ENCODE measurements around the gene TAF1D.

The TAF1D gene

DNA sequence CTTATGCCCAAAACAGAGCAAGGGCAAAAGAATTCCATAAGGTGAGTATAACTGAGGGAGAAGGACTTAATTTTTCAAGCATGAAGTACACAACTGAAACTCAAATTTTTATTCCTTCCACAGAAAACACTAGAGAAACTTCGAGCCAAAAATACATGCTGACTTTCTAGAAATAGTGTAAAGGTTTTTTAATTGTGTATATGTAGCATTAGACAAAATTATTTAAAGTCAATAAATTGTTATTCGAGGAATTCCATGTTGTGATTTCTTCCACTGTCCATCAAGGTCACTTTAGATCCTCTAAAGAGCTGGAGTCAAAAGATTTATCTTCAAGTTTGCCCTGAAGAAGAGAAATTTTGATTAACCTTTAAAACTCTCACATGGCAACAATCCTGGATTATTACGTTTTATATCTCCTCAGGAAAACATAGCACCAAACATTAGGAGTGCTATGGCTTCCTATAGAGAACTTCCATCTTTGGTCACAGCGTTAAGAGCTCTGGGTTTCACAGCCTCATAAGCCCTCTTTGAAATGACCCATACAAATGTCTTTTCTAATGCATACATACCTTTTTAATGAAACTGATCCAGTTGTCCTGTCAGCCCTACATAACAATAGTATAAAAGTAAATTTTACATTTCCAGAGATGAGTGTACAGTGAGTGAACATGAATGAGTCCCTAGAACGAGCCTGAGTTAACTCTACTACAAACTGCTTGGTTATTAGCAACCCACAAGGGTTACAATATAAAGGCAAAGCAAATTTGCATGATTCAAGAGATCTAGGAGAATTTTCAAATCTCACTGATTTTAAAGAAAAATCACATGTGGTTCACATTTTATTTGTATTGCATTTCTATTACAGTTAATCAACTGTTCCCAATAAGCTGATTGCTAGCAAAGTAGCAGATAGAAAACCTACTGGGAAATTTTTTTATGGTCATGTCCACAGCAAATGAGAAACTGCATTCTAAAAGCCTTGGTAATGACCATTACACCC lies 10.9 kb downstream of the TAF1D start:
- Histone ChIP-seq H3K4me1 (ENCODE audit: insufficient read depth, low read length, severe bottlenecking) (peaks cover 18% of the 10 kb centered on the region), H3K36me3 (ENCODE audit: insufficient read depth, low read length) (peaks cover 100% of the 10 kb centered on the region), H3K79me2 (ENCODE audit: insufficient read depth, low read length) (0 out of 2 replicates have a peak, but pooled peaks cover 7% of the 10 kb centered on the region), H3K9me3 (ENCODE audit: low read length) (no peaks in the 10 kb centered on the region), H3K4me3 (ENCODE audit: low read depth, low read length, poor library complexity, severe bottlenecking) (no peak overlapping the region), H4K20me1 (ENCODE audit: insufficient read depth, low read length) (no peaks in the 10 kb centered on the region), H3K9me2 (ENCODE audit: low read depth, low read length) (no peaks in the 10 kb centered on the region), H2AFZ (ENCODE audit: low read length) (no peak overlapping the region), H3K4me2 (ENCODE audit: low read length) (no peak overlapping the region), H3K9ac (ENCODE audit: low read length) (no peak overlapping the region), H3F3A (ENCODE audit: insufficient read depth, low read length) (peaks cover 36% of the 10 kb centered on the region), H3K27ac (ENCODE audit: low read depth, low read length, poor library complexity, severe bottlenecking) (no peak overlapping the region), H3K27me3 (ENCODE audit: insufficient read depth, low read length) (no peaks in the 10 kb centered on the region)
- no peak for TF ChIP-seq EZH2 (IDR thresholded peaks at IDR 0.05; ENCODE audit: borderline replicate concordance, low read length)
- TF ChIP-seq, protein P1, sequence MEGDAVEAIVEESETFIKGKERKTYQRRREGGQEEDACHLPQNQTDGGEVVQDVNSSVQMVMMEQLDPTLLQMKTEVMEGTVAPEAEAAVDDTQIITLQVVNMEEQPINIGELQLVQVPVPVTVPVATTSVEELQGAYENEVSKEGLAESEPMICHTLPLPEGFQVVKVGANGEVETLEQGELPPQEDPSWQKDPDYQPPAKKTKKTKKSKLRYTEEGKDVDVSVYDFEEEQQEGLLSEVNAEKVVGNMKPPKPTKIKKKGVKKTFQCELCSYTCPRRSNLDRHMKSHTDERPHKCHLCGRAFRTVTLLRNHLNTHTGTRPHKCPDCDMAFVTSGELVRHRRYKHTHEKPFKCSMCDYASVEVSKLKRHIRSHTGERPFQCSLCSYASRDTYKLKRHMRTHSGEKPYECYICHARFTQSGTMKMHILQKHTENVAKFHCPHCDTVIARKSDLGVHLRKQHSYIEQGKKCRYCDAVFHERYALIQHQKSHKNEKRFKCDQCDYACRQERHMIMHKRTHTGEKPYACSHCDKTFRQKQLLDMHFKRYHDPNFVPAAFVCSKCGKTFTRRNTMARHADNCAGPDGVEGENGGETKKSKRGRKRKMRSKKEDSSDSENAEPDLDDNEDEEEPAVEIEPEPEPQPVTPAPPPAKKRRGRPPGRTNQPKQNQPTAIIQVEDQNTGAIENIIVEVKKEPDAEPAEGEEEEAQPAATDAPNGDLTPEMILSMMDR (IDR thresholded peaks at IDR 0.05; ENCODE audit: low read length): no peak

DNA sequence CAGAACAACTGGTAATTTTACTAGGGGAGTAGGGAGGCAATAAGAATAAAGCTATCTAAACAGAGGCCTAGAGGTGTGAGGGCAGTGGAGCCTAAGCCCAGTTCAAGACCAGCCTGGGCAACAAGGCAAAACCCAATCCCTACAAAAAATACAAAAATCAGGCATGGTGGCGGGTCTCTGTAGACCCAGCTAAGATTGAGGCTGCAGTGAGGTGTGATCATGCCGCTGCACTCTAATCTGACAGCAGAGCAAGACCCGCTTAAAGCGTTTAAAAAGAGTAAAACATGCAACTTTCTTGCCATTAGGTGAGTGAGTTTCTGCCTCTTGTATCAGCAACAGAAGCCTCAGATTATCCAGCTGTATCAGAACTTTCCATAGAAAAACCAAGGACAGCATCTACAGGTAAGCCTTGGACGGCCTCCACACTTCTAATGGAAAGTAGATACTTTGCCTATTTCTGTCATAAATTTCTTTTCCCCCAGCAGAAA lies 12.1 kb downstream of the TAF1D start:
- Histone ChIP-seq H3K4me3 (ENCODE audit: low read depth, low read length, poor library complexity, severe bottlenecking) (no peak overlapping the region), H3K4me1 (ENCODE audit: insufficient read depth, low read length, severe bottlenecking) (peaks cover 6% of the 10 kb centered on the region), H3K9ac (ENCODE audit: low read length) (no peak overlapping the region), H3K27ac (ENCODE audit: low read depth, low read length, poor library complexity, severe bottlenecking) (no peak overlapping the region), H3F3A (ENCODE audit: insufficient read depth, low read length) (peaks cover 36% of the 10 kb centered on the region), H3K27me3 (ENCODE audit: insufficient read depth, low read length) (no peaks in the 10 kb centered on the region), H3K9me3 (ENCODE audit: low read length) (no peaks in the 10 kb centered on the region), H2AFZ (ENCODE audit: low read length) (no peak overlapping the region), H4K20me1 (ENCODE audit: insufficient read depth, low read length) (no peaks in the 10 kb centered on the region), H3K4me2 (ENCODE audit: low read length) (no peak overlapping the region), H3K9me2 (ENCODE audit: low read depth, low read length) (no peaks in the 10 kb centered on the region), H3K79me2 (ENCODE audit: insufficient read depth, low read length) (0 out of 2 replicates have a peak, but pooled peaks cover 5% of the 10 kb centered on the region), H3K36me3 (ENCODE audit: insufficient read depth, low read length) (peaks cover 97% of the 10 kb centered on the region)
- TF ChIP-seq EZH2 (IDR thresholded peaks at IDR 0.05; ENCODE audit: borderline replicate concordance, low read length): no peak
- TF ChIP-seq, protein P1 (IDR thresholded peaks at IDR 0.05; ENCODE audit: low read length): no peak

DNA sequence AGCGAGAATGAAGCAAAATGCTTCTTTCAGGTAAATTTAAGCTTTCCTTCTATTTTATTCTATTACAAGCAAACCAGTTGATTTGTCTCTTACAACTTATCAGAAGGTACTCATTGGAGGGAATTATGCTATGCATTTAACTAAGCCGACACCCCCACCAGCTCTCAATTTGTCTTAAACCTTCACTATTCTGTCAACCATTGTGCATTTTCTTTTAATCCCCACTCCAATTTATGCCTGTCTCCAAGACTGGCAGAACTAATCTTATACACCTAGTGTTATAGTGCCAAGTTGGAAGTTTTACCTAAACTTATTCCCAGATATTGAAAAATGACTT lies 12.5 kb downstream of the TAF1D start:
- H3K4me1 ChIP-seq (ENCODE audit: insufficient read depth, low read length, severe bottlenecking): peaks cover 2% of the 10 kb centered on the region
- peaks cover 31% of the 10 kb centered on the region for H3F3A ChIP-seq (ENCODE audit: insufficient read depth, low read length)
- H4K20me1 ChIP-seq (ENCODE audit: insufficient read depth, low read length): no peaks in the 10 kb centered on the region
- no peak overlapping the region for H2AFZ ChIP-seq (ENCODE audit: low read length)
- 0 out of 2 replicates have a peak, but pooled peaks cover 1% of the 10 kb centered on the region for H3K79me2 ChIP-seq (ENCODE audit: insufficient read depth, low read length)
- H3K36me3 ChIP-seq (ENCODE audit: insufficient read depth, low read length): peaks cover 95% of the 10 kb centered on the region
- no peaks in the 10 kb centered on the region for H3K27me3 ChIP-seq (ENCODE audit: insufficient read depth, low read length)
- TF ChIP-seq EZH2 (IDR thresholded peaks at IDR 0.05; ENCODE audit: borderline replicate concordance, low read length): no peak
- TF ChIP-seq, protein P1 (IDR thresholded peaks at IDR 0.05; ENCODE audit: low read length): no peak
- no peak overlapping the region for H3K27ac ChIP-seq (ENCODE audit: low read depth, low read length, poor library complexity, severe bottlenecking)
- no peak overlapping the region for H3K9ac ChIP-seq (ENCODE audit: low read length)
- H3K9me3 ChIP-seq (ENCODE audit: low read length): no peaks in the 10 kb centered on the region
- no peak overlapping the region for H3K4me2 ChIP-seq (ENCODE audit: low read length)
- no peak overlapping the region for H3K4me3 ChIP-seq (ENCODE audit: low read depth, low read length, poor library complexity, severe bottlenecking)
- no peaks in the 10 kb centered on the region for H3K9me2 ChIP-seq (ENCODE audit: low read depth, low read length)

Data from OCI-LY1 (cell line).